Left renal cortex interstitium (tissue), 4 donors: ENCODE measurements around the gene UBE2M. TPM values are rescaled to one million over a fixed set of nuclear protein-coding genes. Genes with fewer than 3 reads are reported as not detected.
"Not testable (repeated sequence)": the region's sequence is repeated elsewhere in the genome, so short reads cannot be mapped to it uniquely, and the experiment has no call there.

Source experiments
- DNase-seq, 4 donors: peaks; one replicate each; pipeline ENCODE4 v3.0.0-alpha.2; 2013; ENCODE audit warnings: low read depth in 4 of 4, low spot score in 2 of 4, missing footprints in 1 of 4
- polyA plus RNA-seq, 4 donors: library from polyadenylated mRNA; unstranded; fragments of 120-200 nt; gene quantifications; one replicate each; pipeline ENCODE4 v1.2.1, GENCODE V29; 2013; ENCODE audit not compliant: insufficient read length in 4 of 4

UBE2M gene
- polyA plus RNA-seq, 4 donors, result 87.6 to 104 (median 95.3) TPM

- no peak for DNase-seq
These were observed 41.2 kb downstream of the UBE2M start for GRCh38 chr19:58516964-58517833.

GRCh38 chr19:58516246-58516836 lies 42.1 kb downstream of the UBE2M start:
- DNase-seq, result no peak

GRCh38 chr19:58515259-58515658 lies 43.2 kb downstream of the UBE2M start:
- DNase-seq, result no peak

- DNase-seq, result no peak
These were observed 43.8 kb downstream of the UBE2M start for GRCh38 chr19:58514564-58515022.

- DNase-seq, result peak in 3 of 4 donors; percentile 68 to 73 (median 72)
These were observed 44.5 kb downstream of the UBE2M start for GRCh38 chr19:58513694-58514563.

GRCh38 chr19:58513213-58513693 lies 45.2 kb downstream of the UBE2M start:
- no peak for DNase-seq

- DNase-seq, result no peak
These were observed 46.8 kb downstream of the UBE2M start, which contains the start of gene SLC27A5 for GRCh38 chr19:58511353-58512208. SLC27A5 (minus strand) TSS chr19:58511992; CDS start chr19:58511955, 37 bp downstream.

GRCh38 chr19:58510084-58510862 lies 48.1 kb downstream of the UBE2M start:
- DNase-seq, result no peak

GRCh38 chr19:58509731-58510083 lies 48.7 kb downstream of the UBE2M start:
- no peak for DNase-seq

- DNase-seq, result not testable (repeated sequence)
These were observed 50.7 kb downstream of the UBE2M start for GRCh38 chr19:58507602-58508223.

Other genes starting within 250 kb of the UBE2M start
- gene ZSCAN22, start 231.6 kb downstream of the UBE2M start, polyA plus RNA-seq, result 1 to 10 TPM; 3.0 to 4.2 (median 3.5) TPM
- 1 to 10 TPM; 1.3 to 2.0 (median 1.5) TPM for gene A1BG, start 205.1 kb downstream of the UBE2M start, polyA plus RNA-seq
- 1 to 10 TPM; 3.4 to 7.9 (median 5.6) TPM for gene ZNF497, start 195.9 kb downstream of the UBE2M start, polyA plus RNA-seq
- gene ZNF837, start 177.6 kb downstream of the UBE2M start, polyA plus RNA-seq, result 1 to 10 TPM; 2.6 to 7.1 (median 5.3) TPM
- 1,000 to 10,000 TPM in 2 of 4 donors, 100 to 1,000 TPM in 2; 891 to 1,257 (median 971) TPM for gene RPS5, start 171.3 kb downstream of the UBE2M start, polyA plus RNA-seq
- not detected for gene RNF225, start 163.0 kb downstream of the UBE2M start, polyA plus RNA-seq
- gene ZNF584, start 150.0 kb downstream of the UBE2M start, polyA plus RNA-seq, result 10 to 100 TPM; 11.2 to 14.6 (median 14.3) TPM
- gene ZNF132, start 118.5 kb downstream of the UBE2M start, polyA plus RNA-seq, result 10 to 100 TPM; 11.9 to 16.1 (median 15.0) TPM
- gene ZNF324B, start 107.0 kb downstream of the UBE2M start, polyA plus RNA-seq, result 1 to 10 TPM; 4.5 to 7.0 (median 5.6) TPM
- 10 to 100 TPM in 2 of 4 donors, 1 to 10 TPM in 2; 8.9 to 13.5 (median 10.8) TPM for gene ZNF324, start 91.5 kb downstream of the UBE2M start, polyA plus RNA-seq
- gene ZNF446, start 82.3 kb downstream of the UBE2M start, polyA plus RNA-seq, result 10 to 100 TPM; 12.4 to 24.5 (median 17.9) TPM
- 10 to 100 TPM in 2 of 4 donors, 1 to 10 TPM in 2; 9.7 to 13.4 (median 10.1) TPM for gene SLC27A5, start 46.6 kb downstream of the UBE2M start, polyA plus RNA-seq
- gene ZBTB45, start 38.8 kb downstream of the UBE2M start, polyA plus RNA-seq, result 10 to 100 TPM in 3 of 4 donors, 1 to 10 TPM in 1; 9.0 to 18.3 (median 13.5) TPM
- gene TRIM28, start 14.5 kb downstream of the UBE2M start, polyA plus RNA-seq, result 100 to 1,000 TPM; 665 to 780 (median 704) TPM
- gene CHMP2A, start 3.5 kb downstream of the UBE2M start, polyA plus RNA-seq, result 100 to 1,000 TPM; 118 to 132 (median 126) TPM
- gene MZF1, start 14.7 kb upstream of the UBE2M start, polyA plus RNA-seq, result 10 to 100 TPM; 18.2 to 61.3 (median 43.9) TPM